ENCODE results near the gene E2F3. TPM values are rescaled to one million over a fixed set of nuclear protein-coding genes. Genes with fewer than 3 reads are reported as not detected.

The E2F3 gene
- total RNA-seq, 1 experiment from 2014 or later, result 35.7 TPM

- no peak for DNase-seq
- no peak overlapping the region for H3K27ac Mint-ChIP-seq
- no peaks in the 10 kb centered on the region; a peak in 1 of 7 replicates for H3K36me3 Mint-ChIP-seq (ENCODE audit: insufficient read depth in 1 of 3, low read depth in 3 of 3)
- no CpG with 5 or more reads among the region's 2 CpGs for WGBS (ENCODE audit: extremely low coverage, insufficient read length, low lambda C conversion rate)
- H3K4me3 Mint-ChIP-seq, result no peak overlapping the region
- Histone ChIP-seq H2BK120ac (ENCODE audit: low read depth, low read length, poor library complexity, severe bottlenecking) (no peak overlapping the region), H4K5ac (ENCODE audit: insufficient read length, low read depth, low read length) (no peak overlapping the region), H2BK20ac (ENCODE audit: low read depth, low read length, poor library complexity, severe bottlenecking) (no peak overlapping the region), H2AK5ac (ENCODE audit: insufficient read length, low read length) (no peak overlapping the region), H2BK15ac (ENCODE audit: low read depth, low read length) (no peak overlapping the region), H3K23ac (ENCODE audit: insufficient read length, low read depth, low read length) (no peak overlapping the region), H3K9me3 (ENCODE audit: control insufficient read depth, low read depth, low read length) (no peaks in the 10 kb centered on the region), H2BK12ac (ENCODE audit: insufficient read length, low read depth, low read length) (no peak overlapping the region), H3K9ac (ENCODE audit: extremely low read depth, insufficient read length, low read length) (no peak overlapping the region), H3K79me1 (ENCODE audit: insufficient read depth, low read depth, low read length, poor library complexity, severe bottlenecking) (no peaks in the 10 kb centered on the region), H3K23me2 (ENCODE audit: insufficient read length, low read depth, low read length, poor library complexity, severe bottlenecking) (no peaks in the 10 kb centered on the region), H3K4me1 (ENCODE audit: insufficient read depth, low read length) (no peaks in the 10 kb centered on the region), H4K20me1 (ENCODE audit: control insufficient read depth, insufficient read depth, insufficient read length) (no peaks in the 10 kb centered on the region), H3K27ac (ENCODE audit: insufficient read length, low read depth, low read length) (no peak overlapping the region), H4K8ac (replicated peaks; ENCODE audit: insufficient read length, low read depth, low read length) (no peak overlapping the region), H3K4ac (ENCODE audit: low read depth, low read length) (no peak overlapping the region), H2AFZ (ENCODE audit: low read length) (no peak overlapping the region), H3K79me2 (ENCODE audit: insufficient read depth, low read length) (no peaks in the 10 kb centered on the region), H2BK5ac (ENCODE audit: insufficient read length, low read length) (no peak overlapping the region), H3K18ac (ENCODE audit: insufficient read length, low read depth, low read length) (no peak overlapping the region), H3K14ac (ENCODE audit: insufficient read depth, low read length) (no peak overlapping the region), H3T11ph (ENCODE audit: low read length) (no peak overlapping the region), H3K4me2 (ENCODE audit: insufficient read depth, insufficient read length, low read length) (no peak overlapping the region), H3K56ac (ENCODE audit: insufficient read length, low read depth, low read length) (no peak overlapping the region), H4K91ac (ENCODE audit: insufficient read length, low read depth, low read length) (no peak overlapping the region), H3K27me3 (ENCODE audit: insufficient read depth, low read length) (no peaks in the 10 kb centered on the region)
- no peak for TF ChIP-seq CTCF (conservative IDR thresholded peaks at IDR 0.05)
- no peaks in the 10 kb centered on the region for H3K9me3 Mint-ChIP-seq
- no peaks in the 10 kb centered on the region for H3K4me1 Mint-ChIP-seq
- peaks cover 9% of the 10 kb centered on the region for H3K27me3 Mint-ChIP-seq (ENCODE audit: low read depth)
Measured at GRCh38 chr6:20393297-20393696, 8.4 kb upstream of the E2F3 start.

All from H9 (cell line).